ENCODE measurements around the gene CPEB3. TPM values are rescaled to one million over a fixed set of nuclear protein-coding genes. Genes with fewer than 3 reads are reported as not detected.

Gene CPEB3
- total RNA-seq, 1 experiment from 2014 or later, result 1.0 TPM

- Histone ChIP-seq H3K4me2 (ENCODE audit: insufficient read depth, insufficient read length, low read length) (no peak overlapping the region), H2BK20ac (ENCODE audit: low read depth, low read length, poor library complexity, severe bottlenecking) (no peak overlapping the region), H2BK120ac (ENCODE audit: low read depth, low read length, poor library complexity, severe bottlenecking) (no peak overlapping the region), H3K9me3 (ENCODE audit: control insufficient read depth, low read depth, low read length) (no peaks in the 10 kb centered on the region), H2AK5ac (ENCODE audit: insufficient read length, low read length) (no peak overlapping the region), H4K5ac (ENCODE audit: insufficient read length, low read depth, low read length) (no peak overlapping the region), H2BK15ac (ENCODE audit: low read depth, low read length) (no peak overlapping the region), H2BK5ac (ENCODE audit: insufficient read length, low read length) (no peak overlapping the region), H3K23me2 (ENCODE audit: insufficient read length, low read depth, low read length, poor library complexity, severe bottlenecking) (no peaks in the 10 kb centered on the region), H3T11ph (ENCODE audit: low read length) (no peak overlapping the region), H3K79me1 (ENCODE audit: insufficient read depth, low read depth, low read length, poor library complexity, severe bottlenecking) (no peaks in the 10 kb centered on the region), H3K4ac (ENCODE audit: low read depth, low read length) (no peak overlapping the region), H2BK12ac (ENCODE audit: insufficient read length, low read depth, low read length) (no peak overlapping the region), H4K91ac (ENCODE audit: insufficient read length, low read depth, low read length) (no peak overlapping the region), H3K4me1 (ENCODE audit: insufficient read depth, low read length) (no peaks in the 10 kb centered on the region), H3K27me3 (ENCODE audit: insufficient read depth, low read length) (no peaks in the 10 kb centered on the region), H3K9ac (ENCODE audit: extremely low read depth, insufficient read length, low read length) (no peak overlapping the region), H3K18ac (ENCODE audit: insufficient read length, low read depth, low read length) (no peak overlapping the region), H4K8ac (replicated peaks; ENCODE audit: insufficient read length, low read depth, low read length) (no peak overlapping the region), H4K20me1 (ENCODE audit: control insufficient read depth, insufficient read depth, insufficient read length) (no peaks in the 10 kb centered on the region), H2AFZ (ENCODE audit: low read length) (no peak overlapping the region), H3K23ac (ENCODE audit: insufficient read length, low read depth, low read length) (no peak overlapping the region), H3K27ac (ENCODE audit: insufficient read length, low read depth, low read length) (no peak overlapping the region), H3K14ac (ENCODE audit: insufficient read depth, low read length) (no peak overlapping the region), H3K79me2 (ENCODE audit: insufficient read depth, low read length) (no peaks in the 10 kb centered on the region), H3K56ac (ENCODE audit: insufficient read length, low read depth, low read length) (no peak overlapping the region)
- Mint-ChIP-seq H3K9me3 (no peaks in the 10 kb centered on the region), H3K4me3 (no peak overlapping the region), H3K36me3 (ENCODE audit: insufficient read depth in 1 of 3, low read depth in 3 of 3) (no peaks in the 10 kb centered on the region), H3K4me1 (peaks cover 0 to 6% of the 10 kb centered on the region in 2 experiments; a peak in 1 of 4 replicates), H3K27me3 (ENCODE audit: low read depth) (no peaks in the 10 kb centered on the region), H3K27ac (no peak overlapping the region)
- DNase-seq, result no peak
- peak; percentile 31; the same call in 2 of the 3 replicates for TF ChIP-seq CTCF (conservative IDR thresholded peaks at IDR 0.05)
- WGBS (ENCODE audit: extremely low coverage, insufficient read length, low lambda C conversion rate), result no CpG with 5 or more reads among the region's 3 CpGs
Observed at GRCh38 chr10:92080244-92080643, 210.6 kb downstream of the CPEB3 start.
